Activated T-cell treated with anti-CD3 and anti-CD28 coated beads for 24 hours (primary cell): ENCODE data around the gene VAMP8.
"Not testable (repeated sequence)": the region's sequence is repeated elsewhere in the genome, so short reads cannot be mapped to it uniquely, and the experiment has no call there.

Experiments
- DNase-seq: peaks from one replicate; pipeline ENCODE4 v3.0.0-alpha.2; 2020; ENCODE audit warnings: low read depth

VAMP8 gene

DNA sequence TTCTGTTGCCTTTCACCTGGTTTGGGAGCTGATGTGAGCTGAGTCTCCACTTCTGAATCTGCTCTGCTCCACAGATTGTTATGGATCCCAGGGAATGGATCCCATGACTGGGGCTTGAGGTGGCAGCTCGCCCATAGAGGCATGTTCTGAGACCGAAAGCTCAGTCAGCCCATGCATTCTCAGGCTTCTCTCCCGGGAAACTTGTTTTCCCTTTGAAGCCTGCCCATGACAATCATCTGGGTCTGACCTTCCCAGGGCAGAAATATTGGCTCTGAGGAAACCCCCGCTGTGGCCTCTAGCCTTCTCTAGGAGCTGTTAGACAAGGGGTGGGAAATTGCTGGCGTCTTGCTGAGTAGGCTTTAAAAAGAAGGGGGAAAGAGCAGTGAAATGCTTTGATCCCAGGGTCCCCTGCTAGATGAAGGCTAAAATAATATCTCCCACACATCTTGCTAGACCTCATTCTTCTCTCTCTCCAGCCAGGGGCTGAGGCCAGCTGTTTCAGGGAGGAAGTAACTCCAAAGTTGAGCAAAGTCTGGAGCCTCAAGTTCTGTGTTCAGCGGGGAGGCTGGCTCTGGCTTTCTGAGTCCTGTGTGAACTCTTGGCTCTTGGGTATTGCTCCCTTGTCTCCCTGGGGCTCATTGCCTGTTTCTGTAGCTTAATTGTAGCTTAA lies 2.0 kb downstream of the VAMP8 start:
- no peak for DNase-seq

DNA sequence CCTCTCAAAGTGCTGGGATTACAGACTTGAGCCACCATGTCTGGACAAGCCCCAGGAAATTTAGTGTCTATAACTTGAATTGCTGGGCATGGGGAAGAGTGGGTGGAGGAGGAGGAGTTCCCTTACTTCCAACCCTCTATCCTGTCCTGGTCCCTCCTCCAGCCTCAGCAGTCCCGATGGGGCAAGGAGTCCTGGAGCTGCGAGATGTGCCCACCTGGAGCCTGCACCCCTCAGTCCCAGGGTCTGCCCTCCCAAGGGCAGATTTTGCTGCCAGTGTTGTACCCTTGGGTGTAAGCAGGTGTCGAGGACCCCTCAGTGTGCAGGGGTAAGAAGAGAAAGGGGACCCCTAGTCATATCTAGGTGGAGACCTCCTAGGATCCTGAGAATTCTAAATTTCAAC lies 2.8 kb downstream of the VAMP8 start:
- DNase-seq: no peak

DNA sequence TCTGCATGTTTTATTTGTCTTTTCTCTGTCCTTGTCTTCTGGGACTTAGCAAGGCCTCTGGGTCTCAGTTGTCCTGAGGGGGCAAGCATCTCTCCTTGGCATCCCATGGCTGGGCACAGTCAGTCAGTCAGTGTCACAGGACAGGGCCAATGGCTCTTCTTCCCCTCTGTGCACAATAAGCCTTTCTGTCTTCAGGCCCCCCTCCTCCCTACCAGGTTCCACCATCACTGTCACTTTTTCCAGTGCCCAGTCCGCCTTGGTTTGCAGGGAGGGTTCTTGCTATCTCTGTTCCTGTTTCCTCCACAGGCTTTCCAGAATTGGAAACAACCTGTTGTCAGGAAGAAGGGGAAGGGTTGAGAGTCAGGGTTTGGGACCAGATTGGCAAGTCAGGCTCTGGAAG lies 5.1 kb downstream of the VAMP8 start:
- no peak for DNase-seq

GRCh38 chr2:85583667-85584353 lies 6.4 kb downstream of the VAMP8 start:
- no peak for DNase-seq

GRCh38 chr2:85584354-85584856 lies 7.0 kb downstream of the VAMP8 start, which contains the start of gene VAMP5:
TSS of gene VAMP5 (plus strand) at chr2:85584431. CDS start at chr2:85584491, 60 bp downstream.
- no peak for DNase-seq

GRCh38 chr2:85584857-85585780 lies 7.7 kb downstream of the VAMP8 start:
- DNase-seq: no peak

DNA sequence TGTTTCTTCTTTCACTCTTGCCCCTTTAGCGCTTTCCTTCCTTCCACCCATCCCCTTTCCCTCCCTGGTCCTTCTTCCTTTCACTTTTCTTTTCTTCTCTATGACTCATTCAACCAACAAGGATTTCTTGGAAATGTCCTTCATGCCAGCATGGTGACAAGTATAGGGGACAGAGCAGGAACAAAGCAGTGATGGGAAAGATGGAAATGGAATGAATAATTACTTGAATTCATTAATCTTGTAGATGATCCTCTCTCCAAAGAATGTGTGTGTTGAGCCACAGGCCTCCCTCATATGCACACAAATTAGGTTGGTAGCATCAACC lies 8.4 kb downstream of the VAMP8 start:
- no peak for DNase-seq

DNA sequence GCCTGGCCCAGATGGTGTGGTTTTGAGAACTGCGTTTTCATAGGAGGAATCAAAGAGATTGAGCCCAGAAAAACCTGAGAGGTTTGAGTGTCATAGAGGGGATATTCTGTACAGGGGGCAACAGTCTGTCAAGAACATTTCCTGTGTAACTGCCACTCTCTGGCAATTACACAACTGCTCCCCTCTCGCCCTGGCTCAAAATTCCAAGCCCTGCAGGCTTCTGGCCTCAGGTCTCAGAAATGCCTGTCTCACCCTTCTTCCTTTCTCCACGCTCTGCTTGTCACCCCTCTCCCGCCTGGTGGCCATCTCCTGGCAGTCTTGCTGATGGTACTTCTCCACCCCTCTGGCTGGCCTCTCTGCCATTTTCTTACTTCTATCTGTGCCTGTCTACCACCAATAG lies 10.8 kb downstream of the VAMP8 start:
- DNase-seq: no peak

DNA sequence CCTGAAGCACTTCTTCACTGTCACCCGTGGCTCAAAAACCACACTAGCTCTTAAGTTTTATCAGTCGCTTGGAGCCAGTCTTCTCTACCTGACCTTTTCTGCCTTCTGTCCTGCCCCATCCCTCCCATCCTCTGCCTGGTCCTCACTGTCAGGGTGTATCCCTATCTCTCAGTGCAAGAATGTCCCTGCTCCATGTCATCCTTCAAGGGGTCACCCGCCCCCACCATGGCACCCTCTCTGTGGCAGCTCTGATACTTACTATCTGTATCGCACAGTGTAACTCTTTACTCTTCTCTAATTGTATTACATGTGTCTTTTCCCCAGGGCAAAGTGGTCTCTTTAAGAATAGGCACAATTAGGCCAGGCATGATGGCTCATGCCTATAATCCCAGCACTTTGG lies 11.3 kb downstream of the VAMP8 start:
- no peak for DNase-seq

DNA sequence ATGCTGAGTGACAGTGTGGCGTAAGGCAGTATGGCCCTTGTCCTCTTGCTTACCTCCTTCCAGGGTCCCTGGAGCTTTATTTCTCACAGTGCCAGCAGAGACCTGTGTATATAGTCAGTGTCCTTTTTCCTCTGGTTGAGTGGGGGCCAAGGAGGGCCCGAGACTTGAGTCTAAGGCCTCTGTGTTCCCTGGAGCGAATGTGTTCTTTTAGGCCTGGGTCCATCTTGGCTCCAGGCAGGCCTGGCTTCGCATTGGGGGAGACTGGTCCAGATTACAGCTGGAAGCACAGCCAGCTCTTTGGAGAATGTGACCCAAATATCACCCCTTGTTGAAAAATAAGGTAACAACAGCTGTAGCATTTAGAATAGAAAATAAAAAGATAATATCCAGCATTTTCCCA lies 11.8 kb downstream of the VAMP8 start:
- no peak for DNase-seq

DNA sequence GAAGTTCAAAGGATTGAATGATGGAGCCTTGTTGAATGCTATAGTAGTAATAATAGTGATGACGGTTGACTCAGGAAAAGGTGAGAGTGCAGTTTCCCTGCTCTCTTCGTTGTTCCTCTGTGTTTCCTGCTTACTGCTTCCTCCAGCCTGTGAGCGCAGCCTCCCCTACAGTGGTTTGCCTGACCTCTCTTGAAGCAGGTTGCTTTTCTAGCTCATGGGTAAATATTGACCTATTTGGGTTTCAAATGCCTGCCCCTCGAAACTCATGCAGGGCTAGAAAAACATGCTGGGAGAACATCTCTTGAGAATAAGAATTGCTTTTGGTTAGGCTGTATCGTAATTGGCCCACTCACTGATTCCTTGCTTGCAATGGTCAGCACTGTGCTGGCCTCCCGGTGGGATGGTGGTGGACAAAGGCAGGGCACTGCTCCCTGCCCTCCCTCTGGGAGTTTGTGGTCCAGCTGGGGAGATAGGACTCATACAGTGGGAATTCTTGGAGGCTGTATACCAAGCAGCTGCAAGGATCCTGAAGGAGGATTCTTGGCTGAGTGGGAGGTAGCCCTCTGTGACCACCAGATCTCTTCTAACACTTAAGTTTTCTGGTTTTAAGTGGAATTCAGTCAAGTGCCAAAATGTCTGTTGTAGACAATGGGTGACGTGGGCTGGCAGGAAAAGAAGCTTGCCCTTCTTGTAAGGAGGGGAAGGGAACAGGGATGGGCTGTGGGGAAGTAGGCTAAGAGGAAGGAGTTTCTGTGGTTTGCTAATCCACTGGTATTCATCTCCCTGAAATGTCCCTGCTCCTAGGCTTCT lies 12.8 kb downstream of the VAMP8 start:
- DNase-seq: no peak

- no peak for DNase-seq
These were observed 13.6 kb downstream of the VAMP8 start for GRCh38 chr2:85590950-85591349.

- DNase-seq: no peak
These were observed 14.2 kb downstream of the VAMP8 start for GRCh38 chr2:85591563-85591962.

DNA sequence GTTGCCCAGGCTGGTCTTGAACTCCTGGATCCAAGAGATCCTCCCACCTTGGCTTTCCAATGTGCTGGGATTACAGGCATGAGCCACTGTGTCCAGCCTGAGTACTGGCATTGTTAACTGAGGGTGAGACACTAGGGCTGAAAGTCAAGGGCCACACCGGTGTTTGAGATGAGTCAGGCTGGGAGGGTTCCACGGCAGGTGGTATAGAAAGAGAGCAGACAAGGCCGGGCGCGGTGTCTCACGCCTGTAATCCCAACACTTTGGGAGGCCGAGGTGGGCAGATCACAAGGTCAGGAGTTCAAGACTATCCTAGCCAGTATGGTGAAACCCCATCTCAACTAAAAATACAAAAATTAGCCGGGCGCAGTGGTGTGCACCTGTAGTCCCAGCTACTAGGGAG lies 14.9 kb downstream of the VAMP8 start:
- not testable (repeated sequence) for DNase-seq

DNA sequence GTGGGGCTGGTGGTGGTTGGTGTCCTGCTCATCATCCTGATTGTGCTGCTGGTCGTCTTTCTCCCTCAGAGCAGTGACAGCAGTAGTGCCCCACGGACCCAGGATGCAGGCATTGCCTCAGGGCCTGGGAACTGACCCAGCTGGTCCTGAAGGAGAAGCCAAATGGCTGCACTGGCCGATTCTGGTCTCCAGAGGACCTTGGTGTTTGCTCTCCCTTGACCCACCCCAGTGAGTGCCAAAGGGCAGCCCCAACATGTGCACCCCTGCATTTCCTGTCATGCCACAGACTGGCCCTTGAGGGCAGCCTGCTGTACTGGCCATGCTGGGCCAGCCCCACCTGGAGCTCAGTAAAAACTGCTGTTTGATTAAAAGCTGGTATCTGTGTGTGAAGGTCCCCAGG lies 15.6 kb downstream of the VAMP8 start:
- no peak for DNase-seq

- no peak for DNase-seq
These were observed 17.4 kb downstream of the VAMP8 start for GRCh38 chr2:85594715-85595300.

GRCh38 chr2:85595301-85596025 lies 18.1 kb downstream of the VAMP8 start, which contains the start of gene RNF181:
TSS of gene RNF181 (plus strand) at chr2:85595745. CDS start at chr2:85595764, 19 bp downstream.
- peak; percentile 88 for DNase-seq

DNA sequence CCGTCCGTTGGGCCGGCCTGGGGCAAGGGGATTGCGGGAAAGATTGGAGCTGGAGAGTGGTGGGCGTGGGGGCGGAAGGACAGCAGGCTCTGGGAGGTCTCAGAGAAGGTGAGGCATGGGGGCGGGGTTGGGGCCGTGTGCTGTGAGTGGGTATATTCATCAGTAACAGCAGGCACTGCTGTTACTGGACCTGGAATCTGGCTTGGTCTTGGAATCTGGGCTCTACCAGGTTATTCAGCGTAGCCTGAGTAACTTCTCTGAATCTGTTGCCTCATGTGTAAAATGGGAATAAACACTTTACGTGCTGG lies 18.6 kb downstream of the VAMP8 start:
- no peak for DNase-seq

DNA sequence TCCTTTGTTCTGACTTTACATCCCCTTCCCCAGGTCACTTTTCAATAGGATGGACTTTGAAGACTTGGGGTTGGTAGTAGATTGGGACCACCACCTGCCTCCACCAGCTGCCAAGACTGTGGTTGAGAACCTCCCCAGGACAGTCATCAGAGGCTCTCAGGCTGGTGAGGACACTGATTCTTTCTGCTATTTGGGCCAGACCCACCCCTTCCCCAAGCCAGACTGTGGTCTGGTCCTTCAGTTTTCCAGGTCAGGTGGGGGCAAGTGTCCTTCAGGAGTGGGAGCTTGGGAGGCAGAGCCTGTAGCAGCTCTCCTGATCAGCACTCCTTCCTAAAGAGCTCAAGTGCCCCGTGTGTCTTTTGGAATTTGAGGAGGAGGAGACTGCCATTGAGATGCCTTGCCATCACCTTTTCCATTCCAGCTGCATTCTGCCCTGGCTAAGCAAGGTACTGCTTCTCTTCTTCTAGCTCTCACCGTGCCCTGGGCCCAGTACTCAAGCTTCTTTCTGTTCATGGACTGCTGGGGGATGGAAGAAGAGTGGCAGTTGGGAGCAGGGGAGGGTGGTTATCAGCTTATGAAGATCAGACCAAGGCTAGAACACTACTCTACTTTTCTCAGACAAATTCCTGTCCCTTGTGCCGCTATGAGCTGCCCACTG lies 19.2 kb downstream of the VAMP8 start:
- DNase-seq: no peak

- DNase-seq: no peak
These were observed 19.9 kb downstream of the VAMP8 start for GRCh38 chr2:85597241-85597640.
